HG02938 (cell line): ENCODE measurements around the gene RNASEH1.
"Not testable (repeated sequence)": the region's sequence is repeated elsewhere in the genome, so short reads cannot be mapped to it uniquely, and the experiment has no call there.

Experiments used
- ATAC-seq: cut with Tn5 transposase; IDR thresholded peaks from one replicate; pipeline ENCODE4 v1.9.1; 2021; ENCODE audit warnings: mild to moderate bottlenecking, moderate library complexity; ENCODE audit not compliant: unreplicated experiment

RNASEH1 gene

GRCh38 chr2:3594493-3595281, 36.6 kb upstream of the RNASEH1 start, which contains the start of gene COLEC11:
Gene COLEC11, plus strand, starts transcription at chr2:3595112. Its CDS starts 9,229 bp downstream, at chr2:3604341.
- ATAC-seq, result no peak

- no peak for ATAC-seq
These were observed 31.0 kb upstream of the RNASEH1 start for GRCh38 chr2:3589086-3589485.

GRCh38 chr2:3588084-3588483, 30.0 kb upstream of the RNASEH1 start:
- ATAC-seq, result no peak

- ATAC-seq, result no peak
These were observed 29.3 kb upstream of the RNASEH1 start for GRCh38 chr2:3587432-3587831.

- no peak for ATAC-seq
These were observed 28.9 kb upstream of the RNASEH1 start for GRCh38 chr2:3587021-3587420.

GRCh38 chr2:3586220-3586619, 28.1 kb upstream of the RNASEH1 start:
- ATAC-seq, result no peak

- no peak for ATAC-seq
These were observed 27.4 kb upstream of the RNASEH1 start for GRCh38 chr2:3585261-3586109.

GRCh38 chr2:3584608-3585260, 26.6 kb upstream of the RNASEH1 start:
- ATAC-seq, result no peak

- no peak for ATAC-seq
These were observed 25.9 kb upstream of the RNASEH1 start for GRCh38 chr2:3584076-3584475.

GRCh38 chr2:3581367-3582262, 23.5 kb upstream of the RNASEH1 start:
- ATAC-seq, result no peak

GRCh38 chr2:3580449-3580848, 22.3 kb upstream of the RNASEH1 start:
- no peak for ATAC-seq

GRCh38 chr2:3578987-3579386, 20.9 kb upstream of the RNASEH1 start:
- no peak for ATAC-seq

- not testable (repeated sequence) for ATAC-seq
These were observed 18.1 kb upstream of the RNASEH1 start for GRCh38 chr2:3576263-3576630.

- peak; percentile 24 for ATAC-seq
These were observed 17.6 kb upstream of the RNASEH1 start for GRCh38 chr2:3575534-3576262.

- ATAC-seq, result no peak
These were observed 16.0 kb upstream of the RNASEH1 start for GRCh38 chr2:3574155-3574554.

GRCh38 chr2:3572620-3573019, 14.5 kb upstream of the RNASEH1 start:
- no peak for ATAC-seq

GRCh38 chr2:3571284-3571683, 13.2 kb upstream of the RNASEH1 start:
- no peak for ATAC-seq

- not testable (repeated sequence) for ATAC-seq
These were observed 11.5 kb upstream of the RNASEH1 start for GRCh38 chr2:3569656-3570055.

- ATAC-seq, result no peak
These were observed 8.7 kb upstream of the RNASEH1 start for GRCh38 chr2:3566806-3567205.

- no peak for ATAC-seq
These were observed 7.0 kb upstream of the RNASEH1 start for GRCh38 chr2:3565117-3565516.
